AG04450 (cell line): ENCODE data around the gene KCNQ5. TPM values are rescaled to one million over a fixed set of nuclear protein-coding genes. Genes with fewer than 3 reads are reported as not detected.

ENCODE experiments used
- CTCF ChIA-PET: fragments of 300-600, 350-600 bp; formaldehyde crosslinking; extraction: SDS; loops from one replicate; lab custom pipeline; 2022; ENCODE audit warnings: antibody characterized with exemption, inconsistent platforms; lab: Charles Lee
- POLR2A ChIA-PET: fragments of 350-600 bp; formaldehyde crosslinking; extraction: SDS; loops from one replicate; lab custom pipeline; 2021; ENCODE audit warnings: antibody characterized with exemption, inconsistent platforms; lab: Yijun Ruan, JAX
- DNase-seq: peaks from one replicate; pipeline ENCODE4 v3.0.0-alpha.2; 2011; ENCODE audit warnings: low read depth, low spot score
- H3K27ac ChIP-seq: one replicate; pipeline ENCODE4 v1.5.1; 2012; ENCODE audit warnings: low read depth, low read length, control low read depth
- H3K27me3 ChIP-seq: one replicate; pipeline ENCODE4 v1.6.0; 2012; ENCODE audit warnings: low read length; ENCODE audit not compliant: control insufficient read depth, insufficient read depth
- H3K4me3 ChIP-seq: 2 replicates; pipeline ENCODE4 v1.5.1; 2011; ENCODE audit warnings: mild to moderate bottlenecking, low read depth, low read length, control low read depth
- H3K9me3 ChIP-seq: 2 replicates; pipeline ENCODE4 v1.5.1; 2012; ENCODE audit warnings: low read length; ENCODE audit not compliant: control insufficient read depth, insufficient read depth
- CTCF ChIP-seq: IDR thresholded peaks from 2 replicates; pipeline ENCODE4 v1.5.1; 2011; ENCODE audit warnings: low read depth, low read length, control low read depth, inconsistent platforms
- polyA plus RNA-seq: library from polyadenylated mRNA; depleted of rRNA; stranded (reverse); fragments of >200 nt; gene quantifications from 2 replicates; pipeline ENCODE4 v1.2.3, GENCODE V29; 2011

KCNQ5 gene
- polyA plus RNA-seq, 1 experiment, result 0.52 TPM

- H3K4me3 ChIP-seq, result no peak overlapping the region
- H3K27ac ChIP-seq, result no peak overlapping the region
- H3K27me3 ChIP-seq, result no peaks in the 10 kb centered on the region
- TF ChIP-seq CTCF, result no peak
- peaks cover 7% of the 10 kb centered on the region; the same call in 1 of the 2 replicates for H3K9me3 ChIP-seq
- DNase-seq, result no peak
- POLR2A ChIA-PET, result no interaction called here
- CTCF ChIA-PET, result no interaction called here
Measured at GRCh38 chr6:72987301-72987700, 365.4 kb downstream of the KCNQ5 start.

- Histone ChIP-seq H3K27me3 (no peaks in the 10 kb centered on the region), H3K27ac (no peak overlapping the region), H3K9me3 (no peaks in the 10 kb centered on the region), H3K4me3 (no peak overlapping the region)
- ChIA-PET POLR2A (no interaction called here), CTCF (no interaction called here)
- DNase-seq, result no peak
- no peak for TF ChIP-seq CTCF
Measured at GRCh38 chr6:72999995-73000394, 378.1 kb downstream of the KCNQ5 start.

GRCh38 chr6:73000460-73000859, 378.6 kb downstream of the KCNQ5 start:
- TF ChIP-seq CTCF, result no peak
- CTCF ChIA-PET, result no interaction called here
- POLR2A ChIA-PET, result no interaction called here

GRCh38 chr6:73002588-73002987, 380.7 kb downstream of the KCNQ5 start:
- no peaks in the 10 kb centered on the region for H3K9me3 ChIP-seq
- POLR2A ChIA-PET, result no interaction called here

More at GRCh38 chr6:73000460-73000859, 378.6 kb downstream of the KCNQ5 start:
- H3K27ac ChIP-seq, result no peak overlapping the region
- no peak overlapping the region for H3K4me3 ChIP-seq
- H3K9me3 ChIP-seq, result no peaks in the 10 kb centered on the region
- DNase-seq, result no peak
- H3K27me3 ChIP-seq, result no peaks in the 10 kb centered on the region

GRCh38 chr6:73003302-73003701, 381.4 kb downstream of the KCNQ5 start:
- Histone ChIP-seq H3K9me3 (no peaks in the 10 kb centered on the region), H3K4me3 (no peak overlapping the region), H3K27ac (no peak overlapping the region), H3K27me3 (no peaks in the 10 kb centered on the region)
- TF ChIP-seq CTCF, result no peak
- DNase-seq, result no peak
- ChIA-PET CTCF (no interaction called here), POLR2A (no interaction called here)

More at GRCh38 chr6:73002588-73002987, 380.7 kb downstream of the KCNQ5 start:
- TF ChIP-seq CTCF, result no peak
- H3K4me3 ChIP-seq, result no peak overlapping the region
- H3K27me3 ChIP-seq, result no peaks in the 10 kb centered on the region
- no peak for DNase-seq
- no peak overlapping the region for H3K27ac ChIP-seq
- CTCF ChIA-PET, result interaction anchor here (0.8 to 1.5 kb wide), 2 partner anchors 378 to 386 kb away, joined by 3 to 4 read pairs; no protein-coding TSS in a partner anchor
